Endometrial microvascular endothelial cells (primary cell): ENCODE data around the gene CTPS2. TPM values are rescaled to one million over a fixed set of nuclear protein-coding genes. Genes with fewer than 3 reads are reported as not detected.
"Not testable (repeated sequence)": the region's sequence is repeated elsewhere in the genome, so short reads cannot be mapped to it uniquely, and the experiment has no call there.

ENCODE experiments used
- in situ Hi-C: cut with HindIII; loops from 2 replicates; pipeline ENCODE4 v1.10.0; 2017; ENCODE audit warnings: low sequenced_read_pairs, low pct_unique_long_range_greater_than_20kb; ENCODE audit errors: inconsistent ontology term
- total RNA-seq: library from RNA; depleted of rRNA; stranded (reverse); fragments of >200 nt; gene quantifications from one replicate; pipeline ENCODE4 v1.2.3, GENCODE V29; 2015; ENCODE audit errors: inconsistent ontology term

CTPS2 gene
- total RNA-seq, result 10.2 TPM

DNA sequence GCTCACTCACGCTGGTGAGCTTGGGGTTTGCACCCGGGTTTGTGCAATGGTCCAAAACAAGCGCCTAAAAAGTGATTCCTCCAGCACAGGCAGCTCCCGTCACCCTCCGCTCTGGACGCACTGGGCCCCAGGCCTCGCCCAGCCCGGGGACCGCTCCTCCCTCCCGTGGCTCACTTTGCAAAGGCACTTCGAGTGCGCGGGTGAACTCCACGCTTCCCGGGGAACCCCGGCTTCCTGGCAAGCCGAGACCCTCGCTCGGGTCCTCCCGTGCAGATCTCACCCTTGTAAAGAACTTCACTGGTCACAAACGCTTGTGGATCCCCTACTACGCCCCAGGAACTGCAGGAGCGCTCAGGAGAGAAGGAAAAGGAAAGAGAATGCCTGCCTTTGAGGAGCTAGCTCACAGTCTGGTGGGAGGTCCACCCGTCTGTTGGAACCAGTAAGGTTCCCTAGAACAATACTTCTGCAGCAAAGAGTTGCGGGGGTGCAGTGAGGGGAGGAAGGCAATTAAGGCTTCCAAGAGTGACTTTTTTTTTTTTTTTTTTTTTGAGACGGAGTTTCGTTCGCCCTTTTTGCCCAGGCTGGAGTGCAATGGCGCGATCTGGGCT lies at the start of gene CTPS2:
TSS of gene CTPS2 (minus strand) at position 122 of the 608 bp plus-strand sequence. CDS start 9,767 bp downstream, outside the sequence.
- in situ Hi-C loops, result no loop called here

- in situ Hi-C loops, result not testable (repeated sequence)
These were observed 49.0 kb upstream of the CTPS2 start for GRCh38 chrX:16761500-16761899.

- in situ Hi-C loops, result no loop called here
These were observed 44.3 kb upstream of the CTPS2 start for GRCh38 chrX:16756724-16757123.

DNA sequence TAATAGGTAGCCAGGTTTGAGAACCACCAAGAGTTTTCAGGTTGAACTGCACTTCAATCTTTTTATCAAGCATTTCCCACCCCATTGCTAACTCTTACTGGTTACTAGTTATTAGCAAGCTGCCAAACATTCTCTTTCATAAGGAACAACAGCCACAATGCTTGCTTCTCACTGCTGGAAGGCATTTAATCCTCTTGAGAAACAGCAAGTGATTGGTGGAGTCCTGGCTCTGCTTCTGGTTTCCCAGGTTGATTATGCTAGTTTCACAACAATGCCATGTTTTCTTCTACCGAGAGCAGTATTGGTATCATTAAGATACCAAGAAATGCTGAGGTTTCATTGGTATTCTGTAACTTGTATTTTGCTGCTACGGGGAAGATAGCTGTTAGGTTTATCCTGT lies 41.5 kb upstream of the CTPS2 start:
- in situ Hi-C loops, result no loop called here

GRCh38 chrX:16750136-16750535 lies 37.7 kb upstream of the CTPS2 start:
- in situ Hi-C loops, result no loop called here

GRCh38 chrX:16748425-16748824 lies 36.0 kb upstream of the CTPS2 start:
- in situ Hi-C loops, result no loop called here

GRCh38 chrX:16745659-16746058 lies 33.2 kb upstream of the CTPS2 start:
- in situ Hi-C loops, result no loop called here

GRCh38 chrX:16745102-16745501 lies 32.6 kb upstream of the CTPS2 start:
- in situ Hi-C loops, result no loop called here

DNA sequence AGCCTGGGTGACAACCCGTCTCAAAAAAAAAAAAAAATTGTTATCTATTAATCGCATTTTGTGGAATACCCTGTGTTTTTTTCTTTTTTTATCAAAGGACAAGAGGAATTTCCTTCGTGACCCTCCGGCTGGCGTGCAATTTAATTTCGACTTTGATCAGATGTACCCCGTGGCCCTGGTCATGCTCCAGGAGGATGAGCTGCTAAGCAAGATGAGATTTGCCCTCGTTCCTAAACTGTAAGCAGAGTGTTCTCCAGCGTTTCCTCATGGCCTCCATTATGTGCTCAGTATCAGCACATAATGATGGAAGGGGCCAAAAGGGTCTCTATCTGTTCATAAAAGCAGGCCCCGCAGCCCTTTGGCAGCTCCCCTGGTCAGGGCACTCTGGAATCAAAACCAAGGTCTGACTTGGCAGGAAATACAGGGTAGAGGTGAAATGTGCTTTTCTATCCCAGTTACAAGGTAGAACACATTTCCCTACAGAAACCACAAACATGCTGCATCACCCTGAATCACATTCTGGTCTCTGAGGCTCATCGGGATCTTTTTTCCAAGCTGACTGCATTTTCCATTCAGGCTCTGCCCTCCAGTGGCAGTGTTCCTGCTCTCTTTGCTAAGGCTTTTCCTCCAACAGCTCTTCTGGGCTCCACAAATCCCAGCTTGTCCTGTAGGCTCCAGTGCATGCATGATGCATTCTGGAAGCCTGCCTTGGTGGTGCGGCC lies 31.3 kb upstream of the CTPS2 start:
- in situ Hi-C loops, result no loop called here

GRCh38 chrX:16739574-16739973 lies 27.1 kb upstream of the CTPS2 start:
- in situ Hi-C loops, result no loop called here

DNA sequence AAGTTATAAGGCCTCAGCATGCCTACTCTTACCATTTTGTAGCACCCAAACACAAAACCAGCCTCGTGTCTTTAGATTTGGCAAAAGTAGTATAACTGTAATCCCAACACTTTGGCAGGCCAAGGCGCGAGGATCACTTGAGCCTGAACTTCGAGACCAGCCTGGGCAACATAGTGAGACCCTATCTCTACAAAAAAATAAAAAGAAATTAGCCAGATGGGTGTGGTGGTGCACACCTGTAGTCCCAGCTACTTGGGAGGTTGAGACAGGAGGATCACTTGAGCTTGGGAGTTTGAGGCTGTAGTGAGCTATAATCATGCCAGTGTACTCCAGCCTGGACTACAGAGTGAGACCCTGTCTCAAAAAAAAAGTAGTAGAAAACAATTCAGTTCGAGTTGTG lies 24.6 kb upstream of the CTPS2 start:
- in situ Hi-C loops, result no loop called here

DNA sequence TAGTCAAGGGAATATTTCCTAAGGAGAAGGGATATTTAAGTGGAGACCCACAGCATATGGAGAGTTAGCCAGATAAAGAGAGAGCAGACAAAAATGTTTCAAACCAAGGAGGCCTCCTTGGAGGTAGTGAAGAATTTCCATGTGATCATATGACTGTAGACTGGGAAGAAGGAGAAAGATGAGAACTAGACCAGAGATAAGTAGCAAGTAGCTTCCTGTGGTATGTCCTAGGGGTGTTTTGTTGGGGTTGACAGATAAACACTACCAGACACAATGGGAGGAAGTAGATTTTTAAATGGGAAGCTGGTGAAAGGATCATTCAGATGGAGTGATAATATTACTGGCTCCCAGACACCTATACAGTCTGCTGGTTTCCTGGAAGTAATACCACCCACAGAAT lies 20.5 kb upstream of the CTPS2 start:
- in situ Hi-C loops, result no loop called here

DNA sequence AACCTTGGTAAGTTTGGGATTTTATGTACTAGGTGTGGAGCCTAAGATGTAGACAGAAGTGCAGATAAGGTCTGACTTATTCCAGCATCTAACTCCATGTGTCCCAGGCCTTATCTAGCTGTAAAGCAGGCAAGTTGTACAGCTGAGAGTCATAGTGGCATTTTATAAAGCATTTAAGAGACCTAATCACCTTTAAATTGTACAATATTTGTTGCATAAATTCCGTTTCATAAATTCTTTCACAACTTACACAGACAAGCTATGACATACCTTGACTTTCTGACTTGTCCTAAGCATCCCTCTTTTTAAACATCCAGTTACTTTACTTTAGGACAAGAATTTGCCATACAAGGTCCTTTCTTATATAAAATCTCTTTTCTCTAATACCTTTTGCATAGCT lies 18.0 kb upstream of the CTPS2 start:
- in situ Hi-C loops, result no loop called here

- in situ Hi-C loops, result no loop called here
These were observed 15.2 kb upstream of the CTPS2 start for GRCh38 chrX:16727637-16728036.

- in situ Hi-C loops, result not testable (repeated sequence)
These were observed 14.0 kb upstream of the CTPS2 start for GRCh38 chrX:16726347-16726988.

GRCh38 chrX:16725072-16725471 lies 12.6 kb upstream of the CTPS2 start:
- in situ Hi-C loops, result no loop called here

DNA sequence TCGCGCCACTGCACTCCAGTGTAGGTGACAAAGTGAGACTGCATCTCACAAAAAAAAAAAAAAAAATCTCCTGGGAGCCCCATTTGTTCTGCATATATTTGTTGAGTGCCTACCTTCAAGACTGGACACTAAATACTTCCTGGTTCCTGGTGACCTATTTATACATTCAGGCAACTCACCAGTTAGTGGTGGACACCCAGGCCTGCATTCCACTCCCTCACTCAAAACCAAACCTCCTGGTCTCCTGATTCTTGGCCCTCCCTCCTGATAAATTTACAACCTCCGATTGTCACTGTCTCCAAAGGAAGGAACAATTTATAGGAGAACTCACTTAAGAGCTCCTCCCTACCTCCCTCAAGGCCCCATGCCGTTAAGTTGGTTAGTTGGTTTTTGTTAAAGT lies 10.0 kb upstream of the CTPS2 start:
- in situ Hi-C loops, result no loop called here

DNA sequence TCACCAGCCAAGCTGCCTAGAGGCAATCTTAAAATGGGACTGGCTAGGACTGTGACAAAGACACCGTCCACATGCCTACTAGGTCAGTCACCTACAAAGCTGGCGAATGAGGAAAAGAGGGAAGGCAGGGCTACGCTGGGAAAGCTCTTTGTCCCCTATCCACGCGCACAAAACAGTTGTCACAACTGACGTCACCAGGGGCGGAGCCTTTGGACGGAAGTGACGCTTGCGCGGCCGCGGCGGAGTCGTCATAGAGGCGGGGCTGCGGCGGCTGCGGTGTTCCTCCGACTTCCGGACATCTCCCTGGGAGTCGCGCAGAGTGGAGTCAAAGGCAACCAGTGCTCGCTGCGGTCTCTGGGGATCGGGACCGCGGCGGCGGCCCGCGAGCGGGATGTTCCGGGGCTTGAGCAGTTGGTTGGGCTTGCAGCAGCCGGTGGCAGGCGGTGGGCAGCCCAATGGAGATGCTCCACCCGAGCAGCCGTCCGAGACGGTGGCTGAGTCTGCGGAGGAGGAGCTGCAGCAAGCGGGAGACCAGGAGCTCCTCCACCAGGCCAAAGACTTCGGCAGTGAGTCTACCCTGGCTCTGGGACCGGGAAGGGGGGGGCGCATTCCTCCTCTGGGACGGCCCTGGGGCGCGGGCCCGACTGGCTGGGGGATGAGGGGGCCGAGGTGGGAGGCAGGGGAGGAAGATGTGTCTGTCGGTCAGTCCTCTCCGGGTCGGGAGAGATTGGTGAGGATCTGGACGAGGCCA lies 7.0 kb upstream of the CTPS2 start, which contains the start of gene SYAP1:
TSS of gene SYAP1 (plus strand) at position 279 of the 751 bp plus-strand sequence. CDS start at position 392, 113 bp downstream.
- in situ Hi-C loops, result no loop called here

DNA sequence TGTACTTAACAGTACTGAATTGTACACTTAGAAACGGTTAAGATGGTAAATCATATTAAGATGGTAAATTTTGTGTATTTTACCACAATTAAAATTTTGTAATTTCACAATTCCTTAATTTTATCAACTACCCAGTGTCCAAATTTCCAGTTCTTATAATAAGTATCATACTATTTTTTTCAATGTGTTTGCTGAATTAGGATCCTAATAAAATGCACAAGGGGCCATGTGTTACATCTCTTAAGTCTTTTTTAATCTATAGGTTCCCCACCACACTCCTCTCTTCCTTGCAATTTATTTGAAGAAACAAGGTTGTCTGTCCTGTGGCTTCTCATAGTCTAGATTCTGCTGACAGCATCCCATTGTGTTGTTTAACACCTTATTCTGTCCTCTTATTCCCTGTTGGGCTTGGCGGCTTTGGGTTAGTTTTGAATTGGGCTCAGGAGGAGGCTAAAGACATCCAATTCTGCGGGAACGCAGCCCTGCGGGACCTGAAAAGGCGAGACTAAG lies 6.4 kb upstream of the CTPS2 start:
- in situ Hi-C loops, result no loop called here
